Measurements from ENCODE around the gene ZMYND8. TPM values are rescaled to one million over a fixed set of nuclear protein-coding genes. Genes with fewer than 3 reads are reported as not detected.

ZMYND8 gene
- total RNA-seq, 6 experiments from 2014 or later: 27.8 to 38.3 (median 34.8) TPM

GRCh38 chr20:47257256-47257655 lies 99.2 kb downstream of the ZMYND8 start:
- DNase-seq: no peak
- peak overlapping the region; percentile 89 for H3K27ac Mint-ChIP-seq

GRCh38 chr20:47256668-47257236 lies 99.7 kb downstream of the ZMYND8 start:
- Mint-ChIP-seq H3K36me3 (ENCODE audit: low read depth) (peaks cover 20% of the 10 kb centered on the region), H3K27ac (peak overlapping the region; percentile 89), H3K27me3 (ENCODE audit: insufficient read depth) (no peaks in the 10 kb centered on the region; the same call in 1 of the 2 replicates), H3K4me1 (ENCODE audit: low read depth) (peaks cover 35% of the 10 kb centered on the region), H3K4me3 (peak overlapping the region; percentile 72), H3K9me3 (no peaks in the 10 kb centered on the region)
- DNase-seq: peak; percentile 28
- TF ChIP-seq CTCF (IDR thresholded peaks at IDR 0.05): no peak

More at GRCh38 chr20:47257256-47257655, 99.2 kb downstream of the ZMYND8 start:
- TF ChIP-seq CTCF (IDR thresholded peaks at IDR 0.05): no peak
- Mint-ChIP-seq H3K4me1 (ENCODE audit: low read depth) (peaks cover 35% of the 10 kb centered on the region), H3K9me3 (no peaks in the 10 kb centered on the region), H3K36me3 (ENCODE audit: low read depth) (peaks cover 24% of the 10 kb centered on the region), H3K4me3 (no peak overlapping the region), H3K27me3 (ENCODE audit: insufficient read depth) (no peaks in the 10 kb centered on the region; the same call in 1 of the 2 replicates)

GRCh38 chr20:47253872-47254271 lies 102.6 kb downstream of the ZMYND8 start:
- Mint-ChIP-seq H3K27ac (no peak overlapping the region), H3K36me3 (ENCODE audit: low read depth) (peaks cover 15% of the 10 kb centered on the region), H3K4me1 (ENCODE audit: low read depth) (peaks cover 23% of the 10 kb centered on the region), H3K27me3 (ENCODE audit: insufficient read depth) (peaks cover 4% of the 10 kb centered on the region; the same call in 1 of the 2 replicates), H3K4me3 (no peak overlapping the region), H3K9me3 (no peaks in the 10 kb centered on the region)
- DNase-seq: no peak
- no peak for TF ChIP-seq CTCF (IDR thresholded peaks at IDR 0.05)

- TF ChIP-seq CTCF (IDR thresholded peaks at IDR 0.05): no peak
- peaks cover 22% of the 10 kb centered on the region for H3K36me3 Mint-ChIP-seq (ENCODE audit: low read depth)
- H3K27ac Mint-ChIP-seq: no peak overlapping the region
- H3K4me3 Mint-ChIP-seq: no peak overlapping the region
- peaks cover 14% of the 10 kb centered on the region for H3K4me1 Mint-ChIP-seq (ENCODE audit: low read depth)
- H3K9me3 Mint-ChIP-seq: no peaks in the 10 kb centered on the region
- peaks cover 4% of the 10 kb centered on the region; the same call in 1 of the 2 replicates for H3K27me3 Mint-ChIP-seq (ENCODE audit: insufficient read depth)
- DNase-seq: no peak
Observed at GRCh38 chr20:47252879-47253307, 103.6 kb downstream of the ZMYND8 start.

- Mint-ChIP-seq H3K27me3 (ENCODE audit: insufficient read depth) (peaks cover 4% of the 10 kb centered on the region; the same call in 1 of the 2 replicates), H3K4me3 (no peak overlapping the region), H3K27ac (no peak overlapping the region), H3K4me1 (ENCODE audit: low read depth) (peaks cover 2% of the 10 kb centered on the region), H3K36me3 (ENCODE audit: low read depth) (peaks cover 29% of the 10 kb centered on the region), H3K9me3 (no peaks in the 10 kb centered on the region)
- no peak for DNase-seq
- TF ChIP-seq CTCF (IDR thresholded peaks at IDR 0.05): no peak
Observed at GRCh38 chr20:47251154-47252020, 105.1 kb downstream of the ZMYND8 start.
